AG04450 (cell line): Measurements from ENCODE around the gene ADAMTSL1. TPM values are rescaled to one million over a fixed set of nuclear protein-coding genes. Genes with fewer than 3 reads are reported as not detected.

ENCODE experiments used
- CTCF ChIA-PET: fragments of 300-600, 350-600 bp; formaldehyde crosslinking; extraction: SDS; loops from one replicate; lab custom pipeline; 2022; ENCODE audit warnings: antibody characterized with exemption, inconsistent platforms; lab: Charles Lee
- POLR2A ChIA-PET: fragments of 350-600 bp; formaldehyde crosslinking; extraction: SDS; loops from one replicate; lab custom pipeline; 2021; ENCODE audit warnings: antibody characterized with exemption, inconsistent platforms; lab: Yijun Ruan, JAX
- DNase-seq: peaks from one replicate; pipeline ENCODE4 v3.0.0-alpha.2; 2011; ENCODE audit warnings: low read depth, low spot score
- H3K27ac ChIP-seq: one replicate; pipeline ENCODE4 v1.5.1; 2012; ENCODE audit warnings: low read depth, low read length, control low read depth
- H3K27me3 ChIP-seq: one replicate; pipeline ENCODE4 v1.6.0; 2012; ENCODE audit warnings: low read length; ENCODE audit not compliant: control insufficient read depth, insufficient read depth
- H3K4me3 ChIP-seq: 2 replicates; pipeline ENCODE4 v1.5.1; 2011; ENCODE audit warnings: mild to moderate bottlenecking, low read depth, low read length, control low read depth
- H3K9me3 ChIP-seq: 2 replicates; pipeline ENCODE4 v1.5.1; 2012; ENCODE audit warnings: low read length; ENCODE audit not compliant: control insufficient read depth, insufficient read depth
- CTCF ChIP-seq: IDR thresholded peaks from 2 replicates; pipeline ENCODE4 v1.5.1; 2011; ENCODE audit warnings: low read depth, low read length, control low read depth, inconsistent platforms
- polyA plus RNA-seq: library from polyadenylated mRNA; depleted of rRNA; stranded (reverse); fragments of >200 nt; gene quantifications from 2 replicates; pipeline ENCODE4 v1.2.3, GENCODE V29; 2011

Gene ADAMTSL1
- polyA plus RNA-seq, 1 experiment = 22.2 TPM

- no peak overlapping the region for H3K27ac ChIP-seq
Measured at GRCh38 chr9:18500451-18500850, 26.5 kb downstream of the ADAMTSL1 start.

GRCh38 chr9:18501949-18502348, 28.0 kb downstream of the ADAMTSL1 start:
- Histone ChIP-seq H3K9me3 (no peaks in the 10 kb centered on the region), H3K4me3 (no peak overlapping the region), H3K27ac (no peak overlapping the region), H3K27me3 (no peaks in the 10 kb centered on the region)
- CTCF ChIA-PET = interaction anchor here (1.0 kb wide), 1 partner anchor 512 kb away, joined by 4 read pairs; no protein-coding TSS in a partner anchor
- no peak for DNase-seq
- POLR2A ChIA-PET = no interaction called here
- no peak for TF ChIP-seq CTCF

More at GRCh38 chr9:18500451-18500850, 26.5 kb downstream of the ADAMTSL1 start:
- Histone ChIP-seq H3K4me3 (no peak overlapping the region), H3K9me3 (no peaks in the 10 kb centered on the region), H3K27me3 (no peaks in the 10 kb centered on the region)
- TF ChIP-seq CTCF = no peak
- POLR2A ChIA-PET = interaction anchor here (1.1 kb wide), 1 partner anchor 10 kb away, joined by 4 read pairs; no protein-coding TSS in a partner anchor
- DNase-seq = no peak
- CTCF ChIA-PET = interaction anchor here (0.6 to 1.8 kb wide), 2 partner anchors 199 to 246 kb away, joined by 4 to 8 read pairs; no protein-coding TSS in a partner anchor

- Histone ChIP-seq H3K27ac (no peak overlapping the region), H3K4me3 (no peak overlapping the region), H3K9me3 (no peaks in the 10 kb centered on the region), H3K27me3 (no peaks in the 10 kb centered on the region)
- TF ChIP-seq CTCF = no peak
- CTCF ChIA-PET = interaction anchor here (1.0 kb wide), 1 partner anchor 511 kb away, joined by 4 read pairs; no protein-coding TSS in a partner anchor
- DNase-seq = no peak
- POLR2A ChIA-PET = no interaction called here
Measured at GRCh38 chr9:18502546-18502945, 28.6 kb downstream of the ADAMTSL1 start.

GRCh38 chr9:18504707-18505106, 30.8 kb downstream of the ADAMTSL1 start:
- DNase-seq = no peak
- Histone ChIP-seq H3K27ac (no peak overlapping the region), H3K27me3 (no peaks in the 10 kb centered on the region), H3K9me3 (peaks cover 3% of the 10 kb centered on the region; the same call in 1 of the 2 replicates), H3K4me3 (no peak overlapping the region)
- CTCF ChIA-PET = no interaction called here
- no peak for TF ChIP-seq CTCF
- POLR2A ChIA-PET = no interaction called here

- TF ChIP-seq CTCF = no peak
- Histone ChIP-seq H3K9me3 (peaks cover 3% of the 10 kb centered on the region; the same call in 1 of the 2 replicates), H3K27ac (no peak overlapping the region), H3K4me3 (no peak overlapping the region), H3K27me3 (no peaks in the 10 kb centered on the region)
- POLR2A ChIA-PET = no interaction called here
- DNase-seq = no peak
- CTCF ChIA-PET = interaction anchor here (0.7 to 1.0 kb wide), 2 partner anchors 38 to 64 kb away, joined by 3 read pairs; no protein-coding TSS in a partner anchor
Measured at GRCh38 chr9:18507151-18507550, 33.2 kb downstream of the ADAMTSL1 start.
